ENCODE results near the gene CDK19. TPM values are rescaled to one million over a fixed set of nuclear protein-coding genes. Genes with fewer than 3 reads are reported as not detected.
A peak's percentile ranks its signal among the peaks of the same experiment; 100 is the strongest.

Gene CDK19
- total and polyA plus RNA-seq, 2 of the 13 experiments (the other 11 are each of a cell fraction or from before 2014, with no cell fraction given) = 13.4 to 27.0 TPM

GRCh38 chr6:110755411-110755834 is 59.8 kb downstream of the CDK19 start (continued):
- TF ChIP-seq ZNF407 (CRISPR knock-in tag; IDR thresholded peaks at IDR 0.05; ENCODE audit: not compliant biosample characterization) (no peak), SOX6 (IDR thresholded peaks at IDR 0.05) (no peak), SOX6 (CRISPR knock-in tag; IDR thresholded peaks at IDR 0.05) (peak; percentile 83), CCAR2 (optimal IDR thresholded peaks at IDR 0.05; ENCODE audit: low read depth, low read length) (no peak), SNAPC5 (CRISPR knock-in tag; IDR thresholded peaks at IDR 0.05; ENCODE audit: borderline replicate concordance) (no peak), NFIB (CRISPR knock-in tag; IDR thresholded peaks at IDR 0.05; ENCODE audit: borderline replicate concordance) (no peak), ZNF572 (CRISPR knock-in tag; IDR thresholded peaks at IDR 0.05) (no peak), PRMT3 (CRISPR knock-in tag; IDR thresholded peaks at IDR 0.05; ENCODE audit: borderline replicate concordance, low read depth) (no peak), FOXO1 (CRISPR knock-in tag; IDR thresholded peaks at IDR 0.05) (0 out of 2 replicates have a peak, but pooled peaks have one; percentile 40), DPF2 (CRISPR knock-in tag; IDR thresholded peaks at IDR 0.05; ENCODE audit: borderline replicate concordance, low read depth) (no peak), HOXA9 (CRISPR knock-in tag; IDR thresholded peaks at IDR 0.05; ENCODE audit: borderline replicate concordance) (no peak), ATAD3A (CRISPR knock-in tag; IDR thresholded peaks at IDR 0.05) (no peak), KLF12 (CRISPR knock-in tag; IDR thresholded peaks at IDR 0.05; ENCODE audit: borderline replicate concordance) (0 out of 2 replicates have a peak, but pooled peaks have one; percentile 19), ZNF639 (CRISPR knock-in tag; conservative IDR thresholded peaks at IDR 0.05) (no peak), HNF1B (CRISPR knock-in tag; IDR thresholded peaks at IDR 0.05) (no peak), FOXJ3 (CRISPR knock-in tag; IDR thresholded peaks at IDR 0.05; ENCODE audit: borderline replicate concordance) (peak; percentile 83; the same call in 1 of the 2 replicates)

Data from HepG2 (cell line).